HG02885 (cell line): ENCODE data around the gene INO80B.
A peak's percentile ranks its signal among the peaks of the same experiment; 100 is the strongest.
"Not testable (repeated sequence)": the region's sequence is repeated elsewhere in the genome, so short reads cannot be mapped to it uniquely, and the experiment has no call there.

Experiments
- ATAC-seq: cut with Tn5 transposase; IDR thresholded peaks from one replicate; pipeline ENCODE4 v1.9.1; 2021; ENCODE audit warnings: mild to moderate bottlenecking; ENCODE audit not compliant: unreplicated experiment, poor library complexity

Gene INO80B

GRCh38 chr2:74444498-74445318 lies 10.2 kb upstream of the INO80B start:
- no peak for ATAC-seq

GRCh38 chr2:74447230-74447999 lies 7.5 kb upstream of the INO80B start:
- no peak for ATAC-seq

GRCh38 chr2:74448771-74449170 lies 6.1 kb upstream of the INO80B start:
- no peak for ATAC-seq

GRCh38 chr2:74450570-74451190 lies 4.2 kb upstream of the INO80B start:
- ATAC-seq = no peak

- no peak for ATAC-seq
Measured at GRCh38 chr2:74457129-74457548, 2.3 kb downstream of the INO80B start.

- peak; percentile 35 for ATAC-seq
Measured at GRCh38 chr2:74457549-74458131, 2.8 kb downstream of the INO80B start.

GRCh38 chr2:74458132-74458937 lies 3.4 kb downstream of the INO80B start, which contains the start of gene WBP1:
TSS of gene WBP1 (plus strand) at chr2:74458438. CDS start at chr2:74458603, 165 bp downstream.
- peak; percentile 83 for ATAC-seq

GRCh38 chr2:74458938-74459363 lies 4.1 kb downstream of the INO80B start:
- ATAC-seq = no peak

GRCh38 chr2:74459503-74460118 lies 4.7 kb downstream of the INO80B start:
- not testable (repeated sequence) for ATAC-seq

GRCh38 chr2:74460187-74460586 lies 5.3 kb downstream of the INO80B start:
- not testable (repeated sequence) for ATAC-seq

GRCh38 chr2:74461187-74462053 lies 6.5 kb downstream of the INO80B start:
- ATAC-seq = no peak

GRCh38 chr2:74462054-74462785 lies 7.3 kb downstream of the INO80B start:
- ATAC-seq = no peak

GRCh38 chr2:74462786-74463105 lies 7.9 kb downstream of the INO80B start:
- no peak for ATAC-seq

GRCh38 chr2:74464406-74464805 lies 9.5 kb downstream of the INO80B start:
- no peak for ATAC-seq

- ATAC-seq = not testable (repeated sequence)
Measured at GRCh38 chr2:74470742-74471141, 15.9 kb downstream of the INO80B start.

- ATAC-seq = no peak
Measured at GRCh38 chr2:74471332-74472065, 16.6 kb downstream of the INO80B start.
